Measurements from ENCODE around the gene STXBP1. TPM values are rescaled to one million over a fixed set of nuclear protein-coding genes. Genes with fewer than 3 reads are reported as not detected.
A peak's percentile ranks its signal among the peaks of the same experiment; 100 is the strongest.

The STXBP1 gene
- total RNA-seq, 1 donor from 2014 or later, result 12.0 TPM

DNA sequence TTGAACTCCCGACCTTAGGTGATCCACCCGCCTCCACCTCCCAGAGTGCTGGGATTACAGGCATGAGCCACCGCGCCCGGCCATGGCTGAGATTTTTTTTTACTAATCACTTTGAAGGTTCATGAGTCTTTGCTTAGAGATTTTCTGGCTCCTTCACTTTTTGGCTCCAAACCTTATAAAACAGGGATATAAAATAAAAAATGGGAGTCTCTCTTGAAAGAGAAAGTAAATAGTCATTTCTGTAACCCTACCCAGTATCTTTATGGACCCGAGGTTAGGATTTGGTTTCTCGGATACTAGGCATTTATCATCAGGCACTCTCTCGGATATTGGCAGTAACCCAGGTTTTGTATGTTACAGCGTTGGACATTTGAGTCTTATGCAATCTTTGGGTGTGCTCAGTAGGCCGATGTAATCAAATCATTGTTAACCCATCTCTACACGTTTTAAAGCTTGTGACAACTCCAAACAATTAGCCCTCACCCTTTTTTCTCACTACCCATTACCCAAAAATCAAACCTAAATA, 25.3 kb downstream of the STXBP1 start:
- H3K4me3 Mint-ChIP-seq, result no peak overlapping the region
- H3K9me3 Mint-ChIP-seq, result no peaks in the 10 kb centered on the region
- no peaks in the 10 kb centered on the region for H3K9me3 ChIP-seq (ENCODE audit: low read depth)
- H3K4me1 Mint-ChIP-seq, result peaks cover 13% of the 10 kb centered on the region
- H2AFZ ChIP-seq (replicated peaks), result no peak overlapping the region
- DNase-seq (ENCODE audit: low spot score), result no peak
- H4K20me1 ChIP-seq (ENCODE audit: low read depth), result peaks cover 58% of the 10 kb centered on the region
- H3K9ac ChIP-seq, result no peak overlapping the region
- H3K79me2 ChIP-seq (ENCODE audit: low read depth), result peaks cover 11% of the 10 kb centered on the region
- H3K27ac Mint-ChIP-seq, result no peak overlapping the region
- peaks cover 11% of the 10 kb centered on the region for H3F3A ChIP-seq (ENCODE audit: low read depth)
- H3K27ac ChIP-seq, result no peak overlapping the region
- H3K27me3 ChIP-seq, result no peaks in the 10 kb centered on the region
- TF ChIP-seq EZH2 (IDR thresholded peaks at IDR 0.05) (no peak), EZH2phosphoT487 (IDR thresholded peaks at IDR 0.05) (no peak)
- TF ChIP-seq, protein P1, sequence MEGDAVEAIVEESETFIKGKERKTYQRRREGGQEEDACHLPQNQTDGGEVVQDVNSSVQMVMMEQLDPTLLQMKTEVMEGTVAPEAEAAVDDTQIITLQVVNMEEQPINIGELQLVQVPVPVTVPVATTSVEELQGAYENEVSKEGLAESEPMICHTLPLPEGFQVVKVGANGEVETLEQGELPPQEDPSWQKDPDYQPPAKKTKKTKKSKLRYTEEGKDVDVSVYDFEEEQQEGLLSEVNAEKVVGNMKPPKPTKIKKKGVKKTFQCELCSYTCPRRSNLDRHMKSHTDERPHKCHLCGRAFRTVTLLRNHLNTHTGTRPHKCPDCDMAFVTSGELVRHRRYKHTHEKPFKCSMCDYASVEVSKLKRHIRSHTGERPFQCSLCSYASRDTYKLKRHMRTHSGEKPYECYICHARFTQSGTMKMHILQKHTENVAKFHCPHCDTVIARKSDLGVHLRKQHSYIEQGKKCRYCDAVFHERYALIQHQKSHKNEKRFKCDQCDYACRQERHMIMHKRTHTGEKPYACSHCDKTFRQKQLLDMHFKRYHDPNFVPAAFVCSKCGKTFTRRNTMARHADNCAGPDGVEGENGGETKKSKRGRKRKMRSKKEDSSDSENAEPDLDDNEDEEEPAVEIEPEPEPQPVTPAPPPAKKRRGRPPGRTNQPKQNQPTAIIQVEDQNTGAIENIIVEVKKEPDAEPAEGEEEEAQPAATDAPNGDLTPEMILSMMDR (IDR thresholded peaks at IDR 0.05), result no peak
- H3K4me3 ChIP-seq, result no peak overlapping the region
- peaks cover 2% of the 10 kb centered on the region for H3K36me3 Mint-ChIP-seq
- H3K4me1 ChIP-seq, result peaks cover 6% of the 10 kb centered on the region
- H3K36me3 ChIP-seq, result no peaks in the 10 kb centered on the region
- H3K27me3 Mint-ChIP-seq (ENCODE audit: insufficient read depth, low read depth), result no peaks in the 10 kb centered on the region
- no peak overlapping the region for H3K4me2 ChIP-seq

DNA sequence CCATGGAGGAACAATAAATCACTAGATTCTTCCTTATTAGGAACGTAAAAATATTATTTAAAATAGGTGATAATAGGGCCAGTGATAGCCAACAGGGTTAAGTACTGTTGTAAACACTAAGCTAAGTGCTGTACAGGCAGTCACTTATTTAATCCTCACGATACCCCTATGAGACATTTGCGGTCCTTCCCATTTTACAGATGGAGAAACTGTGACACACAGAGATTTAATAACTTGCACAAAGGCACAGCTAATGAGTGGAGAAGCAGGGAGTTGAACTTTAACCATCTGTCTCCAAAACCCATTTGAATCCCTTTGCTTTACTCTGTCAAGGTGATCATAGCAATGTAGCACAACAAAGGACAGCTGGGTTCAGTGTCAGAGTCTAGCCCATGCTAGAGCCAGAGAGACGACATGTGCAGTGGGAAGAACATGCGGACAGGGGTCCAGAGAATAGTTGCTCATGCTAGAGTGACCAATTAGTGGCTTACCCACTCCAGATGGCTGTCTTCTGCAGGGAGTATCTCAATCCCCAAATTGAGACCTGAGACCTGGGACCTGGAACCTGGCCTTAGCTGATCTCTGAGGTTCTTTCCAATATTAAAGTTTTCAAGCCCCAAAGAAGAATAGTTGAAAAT, 28.9 kb downstream of the STXBP1 start:
- Histone ChIP-seq H2AFZ (replicated peaks) (no peak overlapping the region), H3K36me3 (no peaks in the 10 kb centered on the region), H3K4me2 (no peak overlapping the region), H3K9me3 (ENCODE audit: low read depth) (no peaks in the 10 kb centered on the region), H3K4me3 (no peak overlapping the region), H3K79me2 (ENCODE audit: low read depth) (peaks cover 21% of the 10 kb centered on the region), H3F3A (ENCODE audit: low read depth) (peaks cover 32% of the 10 kb centered on the region), H3K9ac (no peak overlapping the region), H4K20me1 (ENCODE audit: low read depth) (peaks cover 62% of the 10 kb centered on the region), H3K4me1 (peaks cover 22% of the 10 kb centered on the region), H3K27ac (no peak overlapping the region), H3K27me3 (no peaks in the 10 kb centered on the region)
- TF ChIP-seq EZH2 (IDR thresholded peaks at IDR 0.05) (no peak), EZH2phosphoT487 (IDR thresholded peaks at IDR 0.05) (no peak)
- TF ChIP-seq, protein P1 (IDR thresholded peaks at IDR 0.05), result no peak
- Mint-ChIP-seq H3K36me3 (no peaks in the 10 kb centered on the region), H3K4me3 (no peak overlapping the region), H3K27ac (no peak overlapping the region), H3K4me1 (peaks cover 14% of the 10 kb centered on the region), H3K27me3 (ENCODE audit: insufficient read depth, low read depth) (no peaks in the 10 kb centered on the region), H3K9me3 (no peaks in the 10 kb centered on the region)
- no peak for DNase-seq (ENCODE audit: low spot score)

DNA sequence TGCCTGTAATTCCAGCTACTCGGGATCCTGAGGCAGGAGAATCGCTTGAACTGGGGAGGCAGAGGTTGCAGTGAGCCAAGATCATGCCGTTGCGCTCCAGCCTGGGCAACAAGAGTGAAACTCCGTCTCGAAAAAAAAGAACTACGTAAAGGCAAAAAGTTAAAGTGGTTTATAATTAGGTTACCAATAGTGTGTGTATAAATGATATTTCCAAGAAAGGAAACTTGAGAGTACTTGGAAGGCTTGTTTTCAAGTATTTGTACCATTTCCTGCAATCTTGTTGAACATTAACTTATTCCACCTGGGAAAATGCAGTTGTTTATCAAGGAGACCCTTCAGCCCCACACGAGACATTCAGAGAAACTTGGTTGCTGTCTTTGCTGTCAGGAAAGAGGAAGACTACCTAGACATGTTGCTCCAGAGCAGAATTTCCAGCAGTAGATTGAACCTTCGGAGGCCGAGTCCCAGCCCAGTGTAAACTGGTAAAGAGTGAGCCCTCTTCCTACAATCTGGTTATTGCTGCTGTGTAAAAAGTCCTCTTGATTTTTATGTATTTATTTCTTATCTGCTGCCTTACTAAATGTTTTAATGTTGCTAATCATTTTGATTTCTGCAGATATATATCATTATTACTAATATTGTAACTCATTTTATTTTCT, 30.1 kb downstream of the STXBP1 start:
- Histone ChIP-seq H3K9me3 (ENCODE audit: low read depth) (no peaks in the 10 kb centered on the region), H3K4me3 (no peak overlapping the region), H3K9ac (peak overlapping the region; percentile 8), H3F3A (ENCODE audit: low read depth) (peaks cover 36% of the 10 kb centered on the region), H3K79me2 (ENCODE audit: low read depth) (peaks cover 21% of the 10 kb centered on the region), H3K36me3 (no peaks in the 10 kb centered on the region), H3K4me1 (peaks cover 27% of the 10 kb centered on the region), H2AFZ (replicated peaks) (no peak overlapping the region), H3K27ac (no peak overlapping the region), H4K20me1 (ENCODE audit: low read depth) (peaks cover 62% of the 10 kb centered on the region), H3K4me2 (no peak overlapping the region), H3K27me3 (no peaks in the 10 kb centered on the region)
- H3K27me3 Mint-ChIP-seq (ENCODE audit: insufficient read depth, low read depth), result no peaks in the 10 kb centered on the region
- no peak for DNase-seq (ENCODE audit: low spot score)
- peaks cover 14% of the 10 kb centered on the region for H3K4me1 Mint-ChIP-seq
- H3K36me3 Mint-ChIP-seq, result no peaks in the 10 kb centered on the region
- peak overlapping the region; percentile 2 for H3K27ac Mint-ChIP-seq
- TF ChIP-seq, protein P1 (IDR thresholded peaks at IDR 0.05), result no peak
- TF ChIP-seq EZH2 (IDR thresholded peaks at IDR 0.05) (no peak), EZH2phosphoT487 (IDR thresholded peaks at IDR 0.05) (no peak)
- H3K9me3 Mint-ChIP-seq, result no peaks in the 10 kb centered on the region
- no peak overlapping the region for H3K4me3 Mint-ChIP-seq

All from neural progenitor cell (in vitro differentiated cells).